A673 (cell line): Measurements from ENCODE around the gene TMEM14A. TPM values are rescaled to one million over a fixed set of nuclear protein-coding genes. Genes with fewer than 3 reads are reported as not detected.
"Not testable (repeated sequence)": the region's sequence is repeated elsewhere in the genome, so short reads cannot be mapped to it uniquely, and the experiment has no call there.

ENCODE experiments used
- BruUV-seq: library from RNA; stranded (reverse); fragments of 400-500 nt; replicated peaks from 2 replicates; lab custom pipeline; 2021; lab: Mats Ljungman, UMichigan
- CTCF ChIA-PET: fragments of 300-600 bp; sonication (Branson Sonifier 250); formaldehyde crosslinking; loops from one replicate; lab custom pipeline; 2022; ENCODE audit warnings: antibody characterized with exemption; lab: Charles Lee
- POLR2A ChIA-PET: fragments of 300-600 bp; sonication (Branson Sonifier 250); formaldehyde crosslinking; loops from one replicate; lab custom pipeline; 2022; ENCODE audit warnings: antibody characterized with exemption; ENCODE audit not compliant: low non-redundant PET; lab: Charles Lee
- DNase-seq: peaks from one replicate; pipeline ENCODE4 v3.0.0-alpha.2; 2015; ENCODE audit warnings: low spot score
- H3K27ac ChIP-seq: fragments of 200-600 bp; sonication (generic); 2 replicates; pipeline ENCODE4 v1.5.1; 2016; ENCODE audit warnings: mixed run types, low read depth, mild to moderate bottlenecking, mixed read lengths, antibody characterized with exemption, low read length; ENCODE audit not compliant: poor library complexity, severe bottlenecking
- H3K27me3 ChIP-seq: fragments of 200-600 bp; sonication (generic); replicated peaks from 2 replicates; pipeline ENCODE4 v1.6.1; 2017; ENCODE audit warnings: mixed run types, low read depth, mild to moderate bottlenecking, mixed read lengths, antibody characterized with exemption, low read length; ENCODE audit not compliant: insufficient read depth, poor library complexity
- H3K36me3 ChIP-seq: fragments of 200-600 bp; sonication (generic); 2 replicates; pipeline ENCODE4 v1.6.1; 2016; ENCODE audit warnings: mixed run types, mild to moderate bottlenecking, mixed read lengths, antibody characterized with exemption, low read length; ENCODE audit not compliant: insufficient read depth, poor library complexity, severe bottlenecking
- H3K4me1 ChIP-seq: fragments of 200-600 bp; sonication (generic); 2 replicates; pipeline ENCODE4 v1.6.1; 2017; ENCODE audit warnings: mixed run types, mild to moderate bottlenecking, mixed read lengths, antibody characterized with exemption, low read length; ENCODE audit not compliant: insufficient read depth, poor library complexity, severe bottlenecking
- H3K4me3 ChIP-seq: fragments of 200-600 bp; sonication (generic); 2 replicates; pipeline ENCODE4 v1.5.1; 2016; ENCODE audit warnings: low read depth, mixed run types, mild to moderate bottlenecking, mixed read lengths, low read length; ENCODE audit not compliant: poor library complexity, severe bottlenecking
- H3K9me3 ChIP-seq: fragments of 200-600 bp; sonication (generic); 2 replicates; pipeline ENCODE4 v1.6.1; 2016; ENCODE audit warnings: mixed run types, low read depth, mild to moderate bottlenecking, mixed read lengths, antibody characterized with exemption, low read length; ENCODE audit not compliant: poor library complexity, severe bottlenecking
- EZH2 ChIP-seq: fragments of 200-600 bp; sonication (generic); IDR thresholded peaks from 2 replicates; pipeline ENCODE4 v1.6.1; 2017; ENCODE audit warnings: borderline replicate concordance, low read depth, mild to moderate bottlenecking, mixed read lengths, antibody characterized with exemption, low read length; ENCODE audit not compliant: poor library complexity, severe bottlenecking
- intact Hi-C: fragments of 100-400 bp; cut with micrococcal nuclease; formaldehyde crosslinking; loops from one replicate; pipeline ENCODE4 v1.10.0; 2022; ENCODE audit not compliant: unreplicated experiment
- total RNA-seq: library from RNA; stranded (reverse); gene quantifications from 2 replicates; pipeline ENCODE4 v1.2.3, GENCODE V29; 2021
- TF ChIP-seq, protein P1 (sequence below): fragments of 300-800, 200-600 bp; sonication (generic); conservative IDR thresholded peaks from 2 replicates; pipeline ENCODE4 v1.5.1; 2017; ENCODE audit warnings: low read depth, mild to moderate bottlenecking, antibody characterized with exemption, low read length, moderate library complexity, mixed read lengths

The TMEM14A gene
- total RNA-seq, 1 experiment from 2014 or later, result 8.4 TPM

DNA sequence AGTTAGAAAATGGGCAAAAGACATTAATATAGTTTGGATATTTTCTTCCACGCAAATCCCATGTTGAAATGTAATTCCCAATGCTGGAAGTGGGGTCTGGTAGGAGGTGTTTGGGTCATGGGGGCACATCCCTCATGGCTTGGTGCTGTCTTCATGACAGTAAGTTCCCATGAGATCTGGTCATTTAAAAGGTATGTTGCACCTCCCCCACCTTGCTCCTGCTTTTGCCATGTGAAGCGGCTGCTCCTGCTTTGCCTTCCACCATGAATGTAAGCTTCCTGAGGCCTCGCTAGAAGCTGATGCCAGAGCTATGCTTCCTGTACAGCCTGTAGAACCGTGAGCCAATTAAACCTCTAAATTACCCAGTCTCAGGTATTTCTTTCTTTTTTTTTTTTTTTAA is 16.3 kb upstream of the TMEM14A start:
- no TSS peak for BruUV-seq
- intact Hi-C loops, result no loop called here
- CTCF ChIA-PET, result no interaction called here
- no peaks in the 10 kb centered on the region for H3K9me3 ChIP-seq
- no peaks in the 10 kb centered on the region for H3K4me1 ChIP-seq
- no peaks in the 10 kb centered on the region for H3K36me3 ChIP-seq
- H3K27ac ChIP-seq, result no peak overlapping the region
- DNase-seq, result no peak
- TF ChIP-seq, protein P1, sequence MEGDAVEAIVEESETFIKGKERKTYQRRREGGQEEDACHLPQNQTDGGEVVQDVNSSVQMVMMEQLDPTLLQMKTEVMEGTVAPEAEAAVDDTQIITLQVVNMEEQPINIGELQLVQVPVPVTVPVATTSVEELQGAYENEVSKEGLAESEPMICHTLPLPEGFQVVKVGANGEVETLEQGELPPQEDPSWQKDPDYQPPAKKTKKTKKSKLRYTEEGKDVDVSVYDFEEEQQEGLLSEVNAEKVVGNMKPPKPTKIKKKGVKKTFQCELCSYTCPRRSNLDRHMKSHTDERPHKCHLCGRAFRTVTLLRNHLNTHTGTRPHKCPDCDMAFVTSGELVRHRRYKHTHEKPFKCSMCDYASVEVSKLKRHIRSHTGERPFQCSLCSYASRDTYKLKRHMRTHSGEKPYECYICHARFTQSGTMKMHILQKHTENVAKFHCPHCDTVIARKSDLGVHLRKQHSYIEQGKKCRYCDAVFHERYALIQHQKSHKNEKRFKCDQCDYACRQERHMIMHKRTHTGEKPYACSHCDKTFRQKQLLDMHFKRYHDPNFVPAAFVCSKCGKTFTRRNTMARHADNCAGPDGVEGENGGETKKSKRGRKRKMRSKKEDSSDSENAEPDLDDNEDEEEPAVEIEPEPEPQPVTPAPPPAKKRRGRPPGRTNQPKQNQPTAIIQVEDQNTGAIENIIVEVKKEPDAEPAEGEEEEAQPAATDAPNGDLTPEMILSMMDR, result no peak
- POLR2A ChIA-PET, result no interaction called here
- no peak overlapping the region for H3K4me3 ChIP-seq
- no peaks in the 10 kb centered on the region for H3K27me3 ChIP-seq

DNA sequence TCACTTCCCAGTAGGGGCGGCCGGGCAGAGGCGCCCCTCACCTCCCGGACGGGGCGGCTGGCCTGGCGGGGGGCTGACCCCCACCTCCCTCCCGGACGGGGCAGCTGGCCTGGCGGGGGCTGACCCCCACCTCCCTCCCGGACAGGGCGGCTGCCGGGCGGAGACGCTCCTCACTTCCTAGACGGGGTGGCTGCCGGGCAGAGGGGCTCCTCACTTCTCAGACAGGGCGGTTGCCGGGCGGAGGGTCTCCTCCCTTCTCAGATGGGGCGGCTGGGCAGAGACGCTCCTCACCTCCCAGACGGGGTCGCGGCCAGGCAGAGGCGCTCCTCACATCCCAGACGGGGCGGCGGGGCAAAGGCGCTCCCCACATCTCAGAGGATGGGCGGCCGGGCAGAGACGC is 15.0 kb upstream of the TMEM14A start:
- DNase-seq, H3K27me3 ChIP-seq, POLR2A ChIA-PET, BruUV-seq, H3K27ac ChIP-seq, H3K36me3 ChIP-seq, intact Hi-C loops, H3K4me3 ChIP-seq, CTCF ChIA-PET, H3K9me3 ChIP-seq: not testable (repeated sequence)
- H3K4me1 ChIP-seq, result peaks cover 10% of the 10 kb centered on the region

DNA sequence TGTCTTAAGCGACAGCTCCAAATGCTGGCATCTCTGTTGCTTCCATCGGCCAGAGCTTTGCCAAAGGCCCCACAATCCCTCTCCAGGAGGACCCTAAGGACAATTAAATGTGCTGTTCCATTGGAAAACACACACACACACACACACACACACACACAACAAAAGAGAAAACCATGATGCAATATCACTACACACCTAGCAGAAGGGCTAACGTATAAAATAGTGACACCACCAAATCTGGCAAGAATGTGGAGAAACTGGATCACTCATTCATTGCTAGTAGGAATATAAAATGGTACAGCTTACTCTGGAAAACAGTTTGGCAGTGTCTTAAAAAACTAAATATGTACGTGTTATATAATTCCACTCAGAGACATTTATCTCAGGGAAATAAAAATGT is 13.0 kb upstream of the TMEM14A start:
- TF ChIP-seq, protein P1, result no peak
- no peak for TF ChIP-seq EZH2
- H3K9me3 ChIP-seq, result no peaks in the 10 kb centered on the region
- peaks cover 19% of the 10 kb centered on the region for H3K4me1 ChIP-seq
- no peak for DNase-seq
- H3K4me3 ChIP-seq, result no peak overlapping the region
- no peaks in the 10 kb centered on the region for H3K27me3 ChIP-seq
- intact Hi-C loops, result no loop called here
- H3K36me3 ChIP-seq, result no peaks in the 10 kb centered on the region
- ChIA-PET POLR2A (no interaction called here), CTCF (no interaction called here)
- BruUV-seq, result no TSS peak
- no peak overlapping the region for H3K27ac ChIP-seq

DNA sequence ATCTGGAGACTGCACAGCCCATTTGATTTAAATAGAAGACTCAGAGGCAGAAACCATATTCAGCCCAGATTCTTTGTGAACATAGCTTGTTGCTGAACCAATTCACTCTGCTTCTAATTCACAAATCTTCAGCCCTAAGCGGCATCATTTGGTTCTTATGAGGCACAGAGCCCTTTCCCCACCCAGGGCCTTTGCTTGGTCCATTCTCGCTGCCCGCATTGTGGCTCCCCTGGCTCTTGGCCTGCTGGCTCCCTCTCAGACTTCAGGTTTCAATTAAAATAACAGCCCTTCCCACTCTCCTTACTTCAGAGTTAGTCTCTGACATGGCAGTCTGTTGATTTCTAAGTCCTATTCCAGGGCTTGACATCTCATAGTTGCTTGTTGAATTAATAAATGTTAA is 9.4 kb upstream of the TMEM14A start:
- BruUV-seq, result no TSS peak

More for the DNA sequence above, 9.4 kb upstream of the TMEM14A start:
- H3K9me3 ChIP-seq, result no peaks in the 10 kb centered on the region
- H3K4me3 ChIP-seq, result no peak overlapping the region
- H3K36me3 ChIP-seq, result no peaks in the 10 kb centered on the region
- H3K27me3 ChIP-seq, result no peaks in the 10 kb centered on the region
- intact Hi-C loops, result loop anchor here (5.0 kb wide), 2 partner anchors 59 to 499 kb away; no protein-coding TSS in a partner anchor
- no peak overlapping the region for H3K27ac ChIP-seq
- ChIA-PET CTCF (interaction anchor here (1.0 to 1.3 kb wide), 3 partner anchors 9 to 244 kb away, joined by 3 to 4 read pairs (median 3); no protein-coding TSS in a partner anchor), POLR2A (no interaction called here)
- TF ChIP-seq EZH2, result no peak
- TF ChIP-seq, protein P1, result no peak
- no peak for DNase-seq
- H3K4me1 ChIP-seq, result peaks cover 26% of the 10 kb centered on the region
